ENCODE data around the gene UPK3BL2.
"Not testable (repeated sequence)": the region's sequence is repeated elsewhere in the genome, so short reads cannot be mapped to it uniquely, and the experiment has no call there.

The UPK3BL2 gene

DNA sequence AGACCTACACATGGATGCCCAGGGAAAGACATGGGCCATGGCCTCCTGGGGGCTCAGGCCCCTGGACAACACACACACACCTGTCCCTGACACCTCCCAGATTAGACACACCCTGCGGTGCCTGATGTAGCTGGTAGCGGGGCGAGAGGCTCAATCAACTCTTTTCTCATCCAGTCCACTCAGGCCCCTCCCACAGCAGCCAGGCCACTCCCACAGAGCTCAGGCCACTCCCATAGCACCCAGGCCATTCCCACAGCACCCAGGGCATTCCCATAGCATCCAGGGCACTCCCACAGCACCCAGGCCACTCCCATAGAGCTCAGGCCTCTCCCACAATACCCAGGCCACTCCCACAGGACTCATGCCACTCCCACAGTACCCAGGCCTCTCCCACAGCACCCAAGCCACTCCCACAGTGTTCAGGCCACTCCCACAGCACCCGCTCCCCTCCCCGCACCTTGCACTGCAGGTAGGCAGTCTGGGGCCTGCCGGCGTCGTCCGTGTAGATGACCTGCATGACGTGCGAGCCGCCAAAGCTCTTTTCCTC lies 52.9 kb downstream of the UPK3BL2 start:
- H3K9ac ChIP-seq, H3K4me3 ChIP-seq, H3K4me2 ChIP-seq, H3K27me3 ChIP-seq, H4K20me1 ChIP-seq, H3K36me3 ChIP-seq, H3K9me3 ChIP-seq, H3K4me1 ChIP-seq, H3K27ac ChIP-seq: not testable (repeated sequence)

Data from BLaER1 (cell line).